Stimulated activated CD4-positive, alpha-beta T cell treated with anti-CD3 and anti-CD28 coated beads, Interleukin-1b, Interleukin-23, amount 100 ng/mL, for 1 hour (primary cell): ENCODE results near the gene ZNF883.
A peak's percentile ranks its signal among the peaks of the same experiment; 100 is the strongest.
"Not testable (repeated sequence)": the region's sequence is repeated elsewhere in the genome, so short reads cannot be mapped to it uniquely, and the experiment has no call there.

Experiments
- DNase-seq, 2 donors: peaks; one replicate each; pipeline ENCODE4 v3.0.0-alpha.2; 2020; ENCODE audit warnings: low read depth in 2 of 2

ZNF883 gene

DNA sequence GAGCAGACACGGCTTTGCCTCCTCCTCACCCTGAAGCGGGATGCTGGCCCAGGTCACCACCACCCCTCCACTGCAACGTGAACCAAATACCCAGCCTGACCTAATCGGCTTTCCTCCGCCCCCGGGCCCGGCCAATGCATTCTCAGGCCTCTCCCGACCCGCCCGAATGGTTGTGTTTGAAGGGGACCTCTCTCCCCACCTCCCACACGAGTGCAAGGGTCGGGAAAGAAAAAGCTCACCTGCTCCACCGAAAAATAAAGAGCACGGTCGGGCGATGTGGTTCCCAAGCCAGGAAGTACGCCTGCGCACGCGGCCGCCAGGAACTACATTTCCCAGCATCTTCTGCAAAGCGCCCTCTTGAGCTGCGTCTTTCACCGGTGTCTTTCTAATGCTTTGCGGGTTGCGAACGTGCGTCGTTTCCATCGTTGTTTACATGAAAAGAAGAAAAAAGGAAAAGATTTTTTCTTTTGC, at the start of gene ZNF883:
TSS of gene ZNF883 (minus strand) at position 282 of the 471 bp plus-strand sequence.
- peak in 1 of 2 donors; percentile 1 for DNase-seq

DNA sequence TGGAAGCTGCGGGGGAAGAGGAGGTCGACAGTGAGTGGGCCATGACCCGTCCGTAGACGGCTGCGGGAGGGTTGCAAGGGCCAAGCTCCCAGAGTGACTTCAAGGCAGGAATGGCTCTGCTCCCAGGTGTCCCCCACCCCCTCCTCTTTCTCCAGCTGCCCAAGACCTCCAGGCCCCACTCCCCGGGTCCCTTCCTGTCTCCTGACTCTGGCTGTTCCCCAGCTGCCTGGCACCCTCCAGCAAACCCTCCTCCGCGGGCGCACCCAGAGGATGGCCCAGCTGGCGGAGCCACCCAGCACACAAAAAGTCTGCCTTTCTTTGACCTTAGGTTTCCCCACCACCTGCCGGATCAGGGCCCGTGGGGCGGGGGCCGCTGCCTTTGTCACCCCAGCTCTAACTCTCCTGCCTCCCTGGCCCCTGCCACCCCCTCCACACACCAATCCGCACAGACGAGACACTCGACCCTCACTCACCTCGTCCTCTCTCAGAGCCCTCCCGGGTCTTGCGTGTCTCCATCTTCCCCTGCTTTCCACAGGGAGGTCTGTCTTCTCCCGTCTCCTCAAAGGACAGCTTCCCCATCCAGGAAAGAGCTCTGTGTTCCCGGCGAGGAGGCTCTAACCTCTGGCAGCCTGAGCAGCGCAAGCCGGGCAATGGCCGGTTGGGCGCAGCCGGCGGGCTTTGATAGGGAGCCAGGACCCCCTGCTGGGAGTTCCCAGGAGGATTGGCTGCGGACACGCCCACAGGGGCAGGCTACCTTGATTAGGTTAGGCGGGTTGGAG, 49.3 kb upstream of the ZNF883 start:
- not testable (repeated sequence) for DNase-seq

DNA sequence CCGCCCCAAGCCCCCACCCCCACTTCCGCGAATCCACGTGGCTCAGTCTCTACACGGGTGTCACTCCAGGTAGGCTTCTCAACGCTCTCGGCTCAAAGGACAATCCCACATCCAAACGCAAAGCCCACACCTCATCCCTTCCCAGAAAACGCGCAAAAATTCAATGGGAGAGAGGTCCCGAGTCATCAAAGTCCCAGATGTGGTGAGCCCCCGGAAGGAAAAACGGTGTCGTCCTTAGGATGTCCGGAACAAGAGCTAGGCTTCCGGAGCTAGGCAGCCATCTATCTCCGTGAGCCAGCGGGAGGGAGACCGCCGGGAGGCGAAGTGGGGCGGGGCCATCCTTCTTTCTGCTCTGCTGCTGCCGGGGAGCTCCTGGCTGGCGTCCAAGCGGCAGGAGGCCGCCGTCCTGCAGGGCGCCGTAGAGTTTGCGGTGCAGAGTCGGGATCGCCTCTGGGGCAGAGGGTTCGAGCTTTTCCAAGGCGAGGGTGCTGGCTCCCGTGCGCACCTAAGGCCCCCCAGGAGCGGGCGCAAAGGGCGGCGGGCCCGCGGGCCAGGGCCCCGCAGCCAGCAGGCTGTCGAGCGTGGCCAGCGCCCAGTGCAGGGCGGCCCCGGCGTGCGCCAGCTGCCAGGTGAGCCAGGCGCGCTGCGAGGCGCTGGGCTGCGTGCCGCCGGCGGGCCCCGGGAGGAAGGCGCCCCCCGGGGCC, 47.7 kb upstream of the ZNF883 start:
- DNase-seq: not testable (repeated sequence)

DNA sequence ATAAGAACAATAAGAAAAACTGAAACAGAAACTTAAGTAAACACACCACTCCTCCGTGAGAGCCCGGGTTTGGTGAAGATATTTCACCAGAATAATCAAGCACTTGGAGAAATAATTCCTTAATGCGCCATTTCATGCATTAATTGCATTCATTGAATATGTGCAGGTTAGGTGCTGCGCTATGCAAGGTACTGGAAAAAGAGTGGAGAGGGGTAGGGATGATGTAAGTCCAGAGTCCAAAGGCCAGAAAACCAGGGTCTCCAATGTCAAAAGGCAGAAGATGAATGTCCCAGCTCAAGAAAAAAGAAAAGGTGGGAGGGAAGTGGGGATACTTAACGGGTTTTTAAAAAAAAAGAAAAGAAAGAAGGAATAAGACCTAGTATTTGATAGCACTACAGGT, 45.2 kb upstream of the ZNF883 start:
- DNase-seq: no peak

DNA sequence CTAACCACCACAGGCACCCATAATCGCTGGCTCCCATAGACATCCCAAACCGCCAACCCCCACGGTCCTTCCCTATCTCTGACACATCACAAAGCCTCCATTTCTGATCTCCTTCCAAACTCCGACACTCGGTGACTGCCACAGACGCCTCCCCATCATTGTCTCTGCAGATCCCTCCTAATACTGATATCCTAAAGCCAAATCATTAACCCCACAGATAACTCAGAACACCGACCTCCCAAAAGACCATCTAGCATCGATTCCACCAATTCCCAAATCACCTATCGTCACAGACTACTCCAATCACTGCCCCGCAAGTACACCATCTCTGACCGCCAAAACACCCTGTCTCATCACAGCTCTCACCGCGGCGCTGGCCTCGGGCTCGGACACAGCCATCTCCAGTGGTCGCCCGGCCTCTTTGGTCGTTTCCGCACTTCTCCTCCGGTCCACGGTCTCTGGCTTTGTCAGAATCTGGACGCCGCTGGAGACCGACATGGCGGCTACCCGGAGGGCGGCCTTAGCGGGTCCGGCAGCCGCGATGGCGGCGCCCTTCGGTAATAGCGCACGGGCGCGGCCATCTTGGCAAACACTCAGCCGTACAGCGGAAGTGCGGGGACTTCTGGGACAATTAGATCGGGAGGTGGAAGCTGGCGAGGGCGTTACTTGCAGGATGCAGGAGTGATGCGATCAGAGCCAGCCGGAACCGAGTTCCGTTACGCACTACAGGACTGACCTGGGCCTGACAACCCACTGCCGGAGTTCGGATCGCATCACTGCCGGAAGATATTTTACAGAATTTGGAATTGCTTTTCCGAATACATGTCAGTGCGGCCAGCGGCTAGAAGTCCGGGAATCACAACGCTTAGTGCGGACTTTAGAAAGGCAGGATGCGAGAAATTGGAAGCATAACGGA, 44.5 kb upstream of the ZNF883 start, which contains the start of gene ZFP37:
TSS of gene ZFP37 (minus strand) at position 534 of the 916 bp plus-strand sequence. CDS start at position 498, 36 bp downstream.
- DNase-seq: peak; percentile 42 to 47

DNA sequence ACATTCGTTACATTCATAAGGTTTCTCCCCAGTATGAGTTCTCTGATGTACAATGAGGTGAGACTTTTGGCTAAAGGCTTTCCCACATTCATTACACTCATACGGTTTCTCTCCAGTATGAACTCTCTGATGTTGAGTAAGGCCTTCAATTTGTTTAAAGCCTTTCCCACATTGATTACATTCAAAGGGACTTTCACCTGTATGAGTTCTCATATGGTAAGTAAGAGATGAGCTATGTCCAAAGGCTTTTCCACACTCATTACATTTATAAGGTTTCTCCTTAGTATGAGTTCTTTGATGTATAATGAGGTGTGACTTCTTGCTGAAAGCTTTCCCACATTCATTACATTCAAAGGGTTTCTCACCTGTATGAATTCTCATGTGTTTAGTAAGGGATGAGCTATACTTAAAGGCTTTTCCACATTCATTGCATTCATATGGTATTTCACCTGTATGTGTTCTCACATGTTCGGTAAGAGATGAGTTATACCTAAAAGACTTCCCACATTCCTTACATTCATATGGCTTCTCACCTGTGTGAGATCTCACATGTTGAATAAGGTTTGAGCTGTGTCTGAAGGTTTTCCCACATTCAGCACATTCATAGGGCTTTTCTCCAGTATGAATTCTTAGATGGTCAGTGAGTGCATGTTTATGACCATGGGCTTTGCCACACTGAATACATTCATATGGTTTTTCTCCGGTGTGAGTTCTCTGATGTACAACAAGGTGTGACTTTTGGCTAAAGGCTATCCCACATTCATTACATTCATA, 31.1 kb upstream of the ZNF883 start:
- no peak for DNase-seq

DNA sequence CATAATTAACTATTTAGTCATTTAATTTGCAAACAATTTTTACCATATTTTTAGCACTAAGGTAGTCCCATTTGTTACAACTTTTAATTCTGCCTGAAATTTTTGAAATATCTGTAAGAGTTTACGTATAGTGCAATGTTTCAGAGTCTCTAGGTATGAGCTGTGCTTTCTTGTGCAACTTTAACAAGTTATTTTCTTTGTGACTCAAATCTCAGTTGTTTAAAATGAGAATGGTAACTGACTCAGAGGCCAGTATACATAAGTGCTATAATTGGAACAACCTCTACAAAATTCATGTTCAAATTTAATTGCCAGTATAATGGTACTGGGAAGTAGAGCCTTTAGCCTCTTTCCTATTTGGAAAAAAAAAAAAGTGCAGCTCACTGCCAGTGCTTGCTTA, 14.2 kb upstream of the ZNF883 start:
- no peak for DNase-seq

DNA sequence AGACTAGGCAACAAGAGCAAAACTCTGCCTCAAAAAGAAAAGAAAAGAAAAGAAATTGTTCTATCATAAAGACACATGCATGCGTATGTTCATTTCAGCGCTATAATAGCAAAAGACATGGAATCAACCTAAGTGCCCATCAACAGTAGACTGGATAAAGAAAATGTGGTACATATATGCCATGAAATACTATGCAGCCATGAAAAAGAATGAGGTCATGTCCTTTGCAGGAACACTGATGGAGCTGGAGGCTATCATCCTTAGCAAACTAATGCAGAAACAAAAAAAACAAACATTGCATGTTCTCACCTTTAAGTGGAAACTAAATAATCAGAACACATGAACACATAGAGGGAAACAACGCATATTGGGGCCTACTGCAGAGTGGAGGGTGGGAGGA, 6.3 kb upstream of the ZNF883 start:
- no peak for DNase-seq

DNA sequence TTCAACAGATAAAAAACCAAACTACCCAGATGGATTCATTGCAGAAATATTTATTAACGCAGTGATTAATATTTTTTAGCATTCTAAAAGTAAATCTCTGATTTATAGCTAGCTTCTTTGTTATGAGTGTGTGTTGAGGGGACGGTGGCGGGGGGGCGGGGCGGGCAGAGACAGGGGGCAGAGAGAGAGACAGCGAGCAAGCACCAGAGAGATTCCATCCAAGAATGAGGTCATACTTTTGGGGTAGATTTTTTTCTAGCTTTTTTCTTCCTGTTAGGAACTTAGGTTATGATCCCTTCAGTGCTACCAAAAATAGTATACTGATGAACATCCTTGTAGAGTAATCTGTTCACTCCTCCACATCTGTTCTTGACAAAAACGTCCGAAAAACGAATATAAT, 500 bp upstream of the ZNF883 start:
- DNase-seq: no peak

DNA sequence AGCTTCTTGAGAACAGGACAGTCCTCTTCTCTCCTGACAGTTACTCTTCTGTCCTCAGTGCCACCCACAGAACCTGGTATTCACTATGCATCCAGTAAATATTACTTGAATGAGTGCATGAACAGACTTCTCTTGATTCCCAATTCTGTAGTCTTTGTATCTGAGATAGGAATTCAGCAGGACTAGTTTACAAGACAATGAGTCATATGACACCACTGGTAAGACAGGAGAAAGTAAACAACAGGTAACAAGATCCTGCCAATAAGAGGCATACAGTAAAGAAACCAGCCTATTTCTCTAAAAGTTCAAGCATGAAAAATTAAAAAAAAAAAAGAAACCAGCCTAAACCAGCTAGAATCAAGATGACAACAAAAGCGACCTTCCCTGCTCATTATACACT, 6.2 kb downstream of the ZNF883 start:
- DNase-seq: no peak

DNA sequence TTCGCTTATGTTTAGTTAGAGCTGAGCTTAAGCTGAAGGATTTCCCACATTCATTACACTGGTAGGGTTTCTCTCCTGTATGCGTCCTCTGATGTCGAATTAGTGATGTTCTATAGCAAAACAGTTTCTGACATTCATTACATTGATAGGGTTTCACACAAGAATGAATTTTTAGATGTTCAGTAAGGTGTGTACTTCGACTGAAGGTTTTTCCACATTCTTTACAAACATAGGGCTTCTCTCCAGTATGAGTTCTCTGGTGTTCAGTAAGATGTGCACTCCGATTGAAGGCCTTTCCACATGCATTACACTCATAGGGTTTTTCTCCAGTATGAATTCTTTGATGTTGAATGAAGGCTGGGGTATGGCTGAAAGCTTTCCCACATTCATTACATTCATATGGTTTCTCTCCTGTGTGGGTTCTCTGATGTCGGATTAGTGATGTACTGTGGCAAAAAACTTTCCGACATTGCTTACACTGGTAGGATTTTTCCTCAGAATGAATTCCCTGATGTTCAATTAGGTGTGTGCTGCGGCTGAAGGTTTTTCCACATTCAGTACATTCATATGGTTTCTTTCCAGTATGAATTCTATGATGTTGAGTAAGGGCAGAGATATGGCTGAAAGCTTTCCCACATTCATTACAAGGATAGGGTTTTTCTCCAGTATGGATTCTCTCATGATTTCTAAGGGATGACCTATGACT, 14.6 kb downstream of the ZNF883 start:
- DNase-seq: no peak

DNA sequence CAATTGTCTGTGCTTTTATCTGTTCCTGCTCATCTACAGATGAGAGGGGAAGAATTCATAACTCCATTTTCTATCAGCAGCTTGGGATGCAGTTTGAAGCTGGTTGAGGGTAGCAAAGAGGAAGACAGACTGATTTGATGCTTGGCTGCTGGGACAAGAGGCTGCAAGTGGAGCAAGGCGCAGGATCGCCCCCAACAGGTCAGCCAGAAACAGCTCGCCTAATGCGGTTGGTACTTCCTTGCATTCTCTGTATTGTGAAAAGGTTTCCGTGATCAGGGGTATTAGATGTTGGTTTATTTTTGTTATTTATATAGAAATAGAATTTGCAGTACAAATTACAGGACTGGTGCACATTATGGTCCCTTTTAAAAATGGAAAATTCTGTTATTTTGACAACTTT, 40.6 kb downstream of the ZNF883 start:
- DNase-seq: no peak

DNA sequence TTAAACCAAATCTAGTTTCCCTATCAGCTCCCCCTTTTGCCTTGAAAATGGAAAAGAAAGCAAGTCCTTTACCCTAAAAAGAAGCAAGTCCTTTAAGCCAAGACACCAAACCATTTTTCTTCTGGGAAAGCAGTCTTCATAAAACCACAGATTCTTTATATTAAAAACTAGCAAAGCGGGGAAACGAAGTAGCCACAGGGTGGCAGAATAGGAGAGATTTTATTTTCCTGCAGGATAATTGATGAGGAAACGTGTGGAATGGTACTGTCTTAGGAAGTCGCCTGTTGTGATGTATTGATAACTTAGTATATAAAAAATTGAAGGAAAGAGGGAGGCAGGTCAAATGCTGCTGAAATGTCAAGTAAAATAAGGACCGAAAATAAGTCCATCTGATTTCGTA, 41.1 kb downstream of the ZNF883 start:
- no peak for DNase-seq

DNA sequence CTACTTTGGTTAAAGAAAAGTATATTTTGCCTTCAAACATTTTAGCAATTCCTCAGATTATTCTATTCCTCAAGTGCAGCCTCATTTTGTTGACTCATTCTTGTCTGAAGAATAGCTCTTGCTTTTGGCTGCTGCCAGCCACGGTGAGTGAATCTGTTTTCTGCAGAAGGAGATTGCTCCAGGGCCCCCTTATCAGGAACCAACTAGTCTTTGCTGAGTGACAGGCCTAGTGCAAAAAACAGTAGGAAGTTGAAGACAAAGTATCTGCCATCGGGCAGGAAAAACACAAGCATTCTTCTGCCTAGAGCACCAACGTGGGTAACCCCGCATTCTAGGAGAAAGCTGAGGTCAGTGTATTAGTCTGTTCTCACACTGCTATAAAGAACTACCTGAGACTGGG, 42.3 kb downstream of the ZNF883 start:
- no peak for DNase-seq

DNA sequence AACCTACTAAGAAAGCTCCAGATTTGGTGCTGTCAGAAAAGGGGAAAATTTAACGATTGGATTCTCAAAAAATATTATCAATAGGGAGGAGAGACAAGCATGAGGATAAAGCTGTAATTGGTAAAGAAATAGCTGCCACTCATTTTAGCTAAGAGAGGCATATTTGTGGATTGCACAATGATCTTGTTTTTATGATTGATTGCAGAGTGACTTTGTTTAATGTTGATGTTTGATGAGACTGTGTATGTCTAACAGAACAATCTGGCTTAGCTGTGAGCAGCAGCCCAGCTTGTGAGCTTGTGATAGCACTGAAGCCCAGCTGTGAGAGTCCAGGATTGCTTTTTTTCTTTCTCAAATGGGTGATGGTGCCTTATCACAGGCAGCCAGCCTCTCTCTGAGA, 56.4 kb downstream of the ZNF883 start:
- no peak for DNase-seq

DNA sequence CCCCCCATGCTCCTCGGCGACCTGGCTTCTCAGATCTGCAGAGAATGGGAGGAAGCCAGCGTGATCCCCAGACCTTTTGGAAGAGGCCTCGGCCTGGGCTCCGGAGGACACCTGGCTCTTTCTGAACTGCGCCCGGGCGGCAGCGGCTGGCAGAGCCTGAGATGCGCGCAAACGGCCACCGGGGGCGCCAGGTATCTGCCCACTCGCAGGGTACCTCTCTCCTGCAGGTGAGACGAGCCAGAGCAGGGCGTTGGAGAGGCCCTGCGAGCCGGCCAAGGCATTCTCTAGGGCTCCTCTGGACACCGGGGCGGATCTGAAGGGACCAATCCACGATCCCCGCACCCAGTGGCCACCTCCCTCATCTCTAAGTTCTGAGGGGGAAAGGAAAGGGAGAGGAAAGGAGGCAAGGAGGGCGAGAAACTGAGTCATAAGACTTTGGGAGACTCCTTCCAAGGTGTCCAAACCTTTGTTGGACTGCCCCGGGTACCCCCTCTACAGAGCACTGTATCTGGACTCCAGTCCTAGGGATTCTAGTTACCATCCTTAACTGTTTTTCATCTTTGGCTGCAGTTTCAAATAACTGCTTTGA, 66.3 kb downstream of the ZNF883 start:
- DNase-seq: no peak

DNA sequence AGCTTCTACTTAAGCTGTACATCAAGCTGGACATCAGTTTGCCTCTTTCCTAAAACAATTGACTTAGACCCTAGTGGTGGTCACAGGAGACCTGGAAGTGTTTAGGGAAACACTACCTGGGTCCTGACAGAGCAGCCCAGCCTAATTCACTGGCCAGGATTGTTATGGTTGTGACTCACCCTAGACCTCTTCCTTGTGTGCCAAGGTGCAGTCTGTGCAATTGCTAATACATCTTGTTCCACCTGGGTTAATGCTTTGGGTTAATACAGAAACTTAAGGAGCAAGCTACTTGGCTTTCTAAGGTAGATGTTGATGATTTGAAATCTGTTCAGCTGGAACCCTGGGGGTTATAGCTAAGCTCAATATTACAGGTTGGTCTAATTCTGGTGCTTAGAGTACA, 72.6 kb downstream of the ZNF883 start:
- DNase-seq: no peak

DNA sequence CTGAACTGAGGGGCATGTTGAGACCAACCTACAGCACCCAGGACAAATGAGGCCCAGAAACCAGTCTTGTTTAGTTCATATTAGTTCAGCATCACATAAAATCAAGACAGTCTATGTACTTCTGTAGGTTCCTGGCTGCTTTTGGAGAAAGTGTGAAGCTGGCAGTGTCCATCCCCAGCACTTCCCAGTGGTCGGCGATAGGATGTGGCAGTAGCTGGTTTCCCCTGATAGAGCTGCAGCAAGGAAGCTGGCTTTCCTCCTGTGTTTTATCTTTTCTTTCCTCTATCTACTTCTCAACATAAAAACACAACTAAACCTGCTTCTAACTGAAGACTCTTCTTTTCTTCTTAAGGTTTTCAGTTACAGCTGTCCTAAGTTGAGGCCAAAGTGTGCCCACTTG, 78.3 kb downstream of the ZNF883 start:
- no peak for DNase-seq

DNA sequence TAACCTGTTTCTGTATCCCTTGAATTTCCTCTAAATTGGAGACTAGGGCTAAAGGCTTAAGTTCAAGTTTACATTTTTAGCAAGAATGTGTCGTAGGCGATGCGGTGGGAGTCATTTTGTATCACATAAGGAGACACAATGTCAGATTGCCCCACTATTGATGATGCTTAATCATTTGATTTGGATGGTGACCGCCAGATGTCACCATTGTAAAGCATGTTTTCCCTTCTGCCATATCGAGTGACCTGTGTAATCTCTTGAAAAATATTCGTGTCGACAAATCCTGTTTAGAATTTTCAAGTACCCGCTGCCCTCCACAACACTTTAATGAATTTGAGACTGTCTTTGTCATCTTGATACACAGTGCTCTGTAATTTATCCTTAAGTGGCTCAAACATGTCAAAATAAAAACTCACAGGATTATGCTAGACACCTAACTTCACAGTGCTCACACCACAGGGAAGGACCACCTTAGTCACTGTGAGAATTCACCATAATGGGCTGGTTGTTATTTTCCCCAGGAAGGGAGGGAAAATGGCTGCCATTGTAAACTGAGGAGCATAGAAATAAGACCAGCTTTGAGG, 86.8 kb downstream of the ZNF883 start:
- DNase-seq: no peak

DNA sequence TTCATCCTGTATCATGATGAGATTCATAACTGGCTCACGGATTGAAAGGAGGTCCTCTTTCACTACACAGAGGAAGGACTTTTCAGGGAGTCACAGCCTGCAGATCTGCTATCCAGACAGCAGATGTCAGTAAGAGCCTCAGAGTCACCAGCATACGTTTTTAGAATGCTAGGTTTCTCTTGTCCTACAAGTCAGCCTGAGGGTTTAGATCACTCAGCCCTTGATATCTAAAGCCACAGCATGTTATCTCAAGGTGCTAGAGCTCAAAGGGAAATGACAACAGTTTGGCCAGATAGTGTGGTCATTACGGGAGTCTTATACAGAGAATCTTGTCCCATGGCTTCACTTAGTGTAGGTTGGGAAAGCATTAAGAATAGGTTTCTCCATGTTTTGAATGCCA, 90.4 kb downstream of the ZNF883 start:
- no peak for DNase-seq
